ENCODE data around the gene SDHAF1.
"Not testable (repeated sequence)": the region's sequence is repeated elsewhere in the genome, so short reads cannot be mapped to it uniquely, and the experiment has no call there.

Gene SDHAF1

DNA sequence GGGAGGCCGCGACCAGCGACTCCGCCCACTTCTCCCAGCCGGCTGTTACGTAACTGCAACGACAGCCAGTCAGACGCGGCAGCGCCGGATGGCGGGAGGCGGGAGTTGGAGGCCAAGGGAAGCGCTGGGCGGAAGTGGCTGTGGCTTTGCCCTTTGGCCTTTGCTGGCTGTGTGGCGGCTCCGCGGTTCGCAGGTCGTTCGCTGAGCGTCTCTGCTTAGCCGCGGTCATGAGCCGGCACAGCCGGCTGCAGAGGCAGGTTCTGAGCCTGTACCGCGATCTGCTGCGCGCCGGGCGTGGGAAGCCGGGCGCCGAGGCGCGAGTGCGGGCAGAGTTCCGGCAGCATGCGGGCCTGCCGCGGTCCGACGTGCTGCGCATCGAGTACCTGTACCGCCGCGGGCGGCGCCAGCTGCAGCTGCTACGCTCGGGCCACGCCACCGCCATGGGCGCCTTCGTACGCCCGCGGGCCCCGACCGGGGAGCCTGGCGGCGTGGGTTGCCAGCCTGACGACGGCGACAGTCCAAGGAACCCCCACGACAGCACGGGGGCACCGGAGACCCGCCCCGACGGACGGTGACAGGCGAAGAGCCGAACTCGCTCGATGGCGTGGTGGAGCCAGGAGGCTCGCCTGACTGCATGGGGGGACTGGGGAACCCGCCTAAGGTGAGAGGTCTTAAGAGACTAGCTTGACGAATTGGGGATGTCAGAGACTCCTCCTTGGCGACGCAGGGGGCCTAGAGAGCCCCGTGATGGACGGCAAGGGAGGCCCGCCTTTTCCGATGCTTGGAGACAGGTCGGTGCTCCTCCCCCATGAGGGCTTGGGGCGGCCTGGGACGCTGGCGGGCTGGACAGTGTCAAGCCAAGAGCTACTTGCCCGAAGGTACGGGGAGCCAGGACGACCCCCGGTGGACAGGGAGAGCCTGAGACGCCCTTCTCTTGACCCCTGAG is at the start of gene SDHAF1:
SDHAF1 (plus strand) TSS at position 141 of the 946 bp plus-strand sequence; CDS start at position 228, 87 bp downstream.
- in situ Hi-C loops (cut with HindIII; ENCODE audit: low sequenced_read_pairs), result no loop called here

DNA sequence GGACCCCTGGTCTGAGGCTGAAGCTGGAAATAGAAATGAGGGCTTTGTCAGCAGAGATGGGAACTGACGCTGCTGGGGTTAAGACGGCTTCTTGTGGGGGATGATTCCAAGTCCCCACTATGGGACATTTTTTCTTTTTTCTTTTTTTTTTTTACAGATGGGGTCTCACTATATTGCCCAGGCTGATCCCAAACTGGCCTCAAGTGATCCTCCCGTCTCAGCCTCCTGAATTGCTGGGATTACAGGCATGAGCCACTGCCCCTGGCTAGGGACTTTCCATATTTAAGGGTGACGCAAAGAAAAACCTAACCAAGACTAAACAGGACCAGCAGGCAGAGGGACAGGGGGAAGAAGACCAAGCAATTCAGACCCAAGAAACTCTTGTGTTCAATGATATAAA is 48.8 kb upstream of the SDHAF1 start:
- in situ Hi-C loops (cut with HindIII; ENCODE audit: low sequenced_read_pairs), result no loop called here

DNA sequence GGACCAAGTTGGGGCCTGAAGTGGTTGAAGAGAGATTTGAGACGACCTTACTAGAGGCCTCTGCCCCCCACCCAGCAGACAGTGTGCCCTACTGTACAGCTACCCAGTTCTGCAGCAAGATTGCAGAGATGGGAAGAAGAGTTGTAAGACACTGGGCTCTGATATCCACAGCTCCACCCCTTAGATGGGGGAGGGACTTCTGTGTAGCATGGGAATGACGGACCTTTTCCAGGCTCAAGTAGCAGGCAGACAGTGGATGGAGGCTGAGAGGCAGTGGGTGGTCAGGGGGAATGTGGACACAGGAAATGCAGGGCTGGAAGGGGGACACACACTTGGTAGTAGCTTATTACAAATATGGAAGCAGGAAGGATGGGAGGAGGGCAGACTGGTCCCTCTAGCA is 45.9 kb upstream of the SDHAF1 start:
- in situ Hi-C loops (cut with HindIII; ENCODE audit: low sequenced_read_pairs), result no loop called here

GRCh38 chr19:35955881-35956634 is 38.9 kb upstream of the SDHAF1 start:
- in situ Hi-C loops (cut with HindIII; ENCODE audit: low sequenced_read_pairs), result no loop called here

GRCh38 chr19:35957411-35957810 is 37.6 kb upstream of the SDHAF1 start:
- in situ Hi-C loops (cut with HindIII; ENCODE audit: low sequenced_read_pairs), result not testable (repeated sequence)

- in situ Hi-C loops (cut with HindIII; ENCODE audit: low sequenced_read_pairs), result no loop called here
Measured at GRCh38 chr19:35958660-35959039, 36.3 kb upstream of the SDHAF1 start.

DNA sequence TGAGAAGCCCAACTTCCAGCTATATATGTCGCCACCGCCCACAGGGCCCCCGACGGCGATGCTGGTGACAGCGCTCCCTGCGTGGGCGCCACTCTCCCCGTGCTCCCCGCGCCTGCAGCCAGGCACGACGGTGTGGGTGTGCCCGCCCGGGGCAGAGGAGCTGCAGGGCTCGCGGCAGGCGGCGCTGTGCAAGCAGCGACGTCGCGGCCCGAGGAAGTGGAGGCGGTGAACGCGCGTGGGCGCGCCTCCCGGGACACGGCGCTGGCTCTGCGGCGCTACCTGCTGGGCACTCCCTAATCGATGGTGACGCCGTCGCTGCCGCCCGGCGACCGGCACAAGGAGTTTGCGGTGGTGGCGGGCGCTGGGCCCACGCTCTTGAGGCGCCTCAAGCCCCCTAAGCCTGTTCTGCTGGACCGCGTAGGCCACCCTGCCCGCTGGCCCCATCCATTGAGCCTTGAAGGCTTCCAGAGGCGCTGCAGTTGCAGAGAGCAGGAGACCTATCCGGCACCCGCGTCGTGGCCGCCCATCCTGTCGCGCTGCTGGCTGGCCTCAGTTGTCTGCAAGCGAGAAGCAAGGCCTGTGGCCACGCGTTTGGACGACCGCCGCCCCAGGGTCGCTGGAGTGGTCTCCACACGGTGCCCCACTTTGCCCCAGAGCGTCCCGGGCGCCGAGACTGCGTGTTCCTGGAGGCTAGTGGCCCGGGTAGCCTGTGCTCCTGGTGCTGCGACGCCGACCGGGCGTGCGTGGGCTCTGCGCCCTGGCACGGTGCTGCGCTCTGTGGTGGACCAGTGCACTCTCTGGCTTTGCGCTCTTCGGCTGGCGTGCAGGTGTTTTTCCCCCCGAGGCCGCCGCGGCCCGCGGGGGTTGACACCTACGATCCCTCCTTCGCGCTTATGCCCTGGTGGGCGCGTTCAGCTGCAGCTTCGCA is 35.7 kb upstream of the SDHAF1 start:
- in situ Hi-C loops (cut with HindIII; ENCODE audit: low sequenced_read_pairs), result no loop called here

GRCh38 chr19:35959968-35960320 is 35.0 kb upstream of the SDHAF1 start:
- in situ Hi-C loops (cut with HindIII; ENCODE audit: low sequenced_read_pairs), result loop anchor here (10.0 kb wide), 1 partner anchor 105 kb away; the partner anchor contains the start of genes KIRREL2 and NPHS1

- in situ Hi-C loops (cut with HindIII; ENCODE audit: low sequenced_read_pairs), result loop anchor here (10.0 kb wide), 1 partner anchor 106 kb away; the partner anchor contains the start of genes KIRREL2 and NPHS1
Measured at GRCh38 chr19:35960432-35960972, 34.5 kb upstream of the SDHAF1 start.

DNA sequence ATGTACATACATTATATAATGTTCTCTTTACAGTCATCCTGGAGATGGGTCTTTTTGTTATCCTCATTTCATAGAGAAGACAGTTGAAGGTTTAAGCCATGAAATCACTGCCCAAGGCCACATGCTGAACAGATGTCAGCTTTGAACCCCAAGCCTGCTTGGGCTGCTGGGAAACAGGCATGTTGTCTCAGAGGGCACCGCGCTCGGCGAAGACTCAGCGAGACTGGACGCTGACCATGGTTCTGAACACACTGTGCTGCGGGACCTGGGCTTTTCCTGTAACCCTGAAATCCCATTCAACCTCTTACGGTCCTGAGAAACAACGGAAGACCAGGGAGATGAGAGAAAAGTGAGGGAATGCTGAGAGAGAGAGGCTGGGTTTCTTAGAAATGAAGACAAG is 31.5 kb upstream of the SDHAF1 start:
- in situ Hi-C loops (cut with HindIII; ENCODE audit: low sequenced_read_pairs), result loop anchor here (10.0 kb wide), 1 partner anchor 109 kb away; the partner anchor contains the start of genes KIRREL2 and NPHS1

DNA sequence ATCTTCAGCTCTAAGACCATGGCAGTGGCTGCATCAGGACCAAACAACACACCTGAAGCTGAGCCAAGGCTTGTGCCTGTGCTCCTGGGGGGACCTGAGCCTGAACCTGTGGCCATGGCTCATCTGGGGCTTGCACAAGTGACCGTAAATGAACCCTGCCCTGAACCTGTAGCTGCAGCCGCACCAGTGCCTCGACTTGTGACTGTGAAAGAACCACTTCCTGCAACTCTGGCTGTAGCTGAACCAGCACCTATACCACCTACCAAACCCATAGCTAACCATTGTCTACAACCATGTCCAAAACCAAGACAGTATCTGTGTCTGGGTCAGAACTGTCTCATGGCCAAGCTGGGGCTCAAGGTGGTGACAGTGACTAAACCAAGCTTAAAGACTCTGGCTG is 28.2 kb upstream of the SDHAF1 start:
- in situ Hi-C loops (cut with HindIII; ENCODE audit: low sequenced_read_pairs), result loop anchor here (10.0 kb wide), 1 partner anchor 112 kb away; the partner anchor contains the start of genes KIRREL2 and NPHS1

GRCh38 chr19:35973487-35973886 is 21.5 kb upstream of the SDHAF1 start:
- in situ Hi-C loops (cut with HindIII; ENCODE audit: low sequenced_read_pairs), result no loop called here

DNA sequence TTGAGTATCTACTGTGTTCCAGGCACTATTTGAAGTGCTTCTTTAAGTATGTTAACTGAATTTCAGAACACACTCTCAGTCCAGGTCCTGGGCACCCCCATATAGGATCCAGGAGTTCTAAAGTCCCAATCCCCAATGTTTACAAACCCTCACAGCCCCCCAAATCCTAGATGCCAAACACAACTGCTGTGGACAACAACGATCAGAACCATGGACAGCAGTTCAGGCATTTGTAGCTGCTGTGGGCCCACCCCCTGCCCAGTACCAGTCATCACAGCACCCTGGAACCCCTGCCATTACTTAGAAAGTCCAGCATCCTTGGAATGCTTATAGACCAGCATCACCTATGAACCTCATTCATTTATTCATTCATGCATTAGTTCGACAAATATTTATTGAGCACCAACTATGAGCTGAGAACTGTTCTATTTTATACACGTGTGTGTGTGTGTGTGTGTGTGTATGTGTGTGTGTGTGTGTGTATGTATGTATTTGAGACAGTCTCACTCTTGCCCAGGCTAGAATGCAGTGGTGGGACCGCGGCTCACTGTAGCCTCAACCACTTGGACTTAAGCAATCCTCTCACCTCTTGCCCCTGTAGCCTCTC is 19.3 kb upstream of the SDHAF1 start:
- in situ Hi-C loops (cut with HindIII; ENCODE audit: low sequenced_read_pairs), result no loop called here

DNA sequence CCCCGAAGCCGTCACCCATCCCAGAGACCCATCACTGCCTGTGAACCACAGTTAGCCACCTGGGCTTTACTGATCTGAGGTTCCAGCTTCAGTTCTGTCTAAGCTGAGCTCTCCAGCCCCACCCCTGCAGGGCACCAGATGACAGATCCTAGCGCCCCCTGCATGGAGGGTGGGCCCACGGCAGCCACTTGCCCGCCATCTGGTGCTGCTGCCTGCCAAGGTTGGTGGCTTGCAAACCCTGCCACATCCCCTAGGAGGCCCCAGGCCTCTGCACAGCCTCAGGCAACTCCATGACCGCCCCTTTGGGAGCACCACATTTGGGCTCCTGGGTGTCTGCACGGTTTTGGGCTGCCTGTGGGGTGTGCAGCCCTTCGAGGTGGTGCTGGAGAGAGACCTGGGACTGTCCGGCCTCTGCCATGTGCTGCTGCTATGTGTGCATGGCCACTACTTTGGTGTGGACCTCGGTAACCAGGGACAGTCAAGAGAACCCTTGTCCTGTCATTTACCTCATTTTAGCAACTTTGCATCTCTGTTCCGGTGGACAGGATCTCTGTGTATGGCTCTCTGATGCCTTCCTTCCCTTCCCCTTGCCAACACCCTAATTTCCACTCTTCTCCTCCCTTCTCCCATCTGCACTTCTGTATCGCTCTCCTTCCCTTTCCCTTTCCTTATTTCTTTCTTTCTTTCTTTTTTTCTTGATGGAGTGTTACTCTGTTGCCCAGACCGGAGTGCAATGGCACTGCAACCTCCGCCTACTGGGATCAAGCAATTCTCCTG is 17.4 kb upstream of the SDHAF1 start:
- in situ Hi-C loops (cut with HindIII; ENCODE audit: low sequenced_read_pairs), result no loop called here

- in situ Hi-C loops (cut with HindIII; ENCODE audit: low sequenced_read_pairs), result no loop called here
Measured at GRCh38 chr19:35978271-35978670, 16.7 kb upstream of the SDHAF1 start.

DNA sequence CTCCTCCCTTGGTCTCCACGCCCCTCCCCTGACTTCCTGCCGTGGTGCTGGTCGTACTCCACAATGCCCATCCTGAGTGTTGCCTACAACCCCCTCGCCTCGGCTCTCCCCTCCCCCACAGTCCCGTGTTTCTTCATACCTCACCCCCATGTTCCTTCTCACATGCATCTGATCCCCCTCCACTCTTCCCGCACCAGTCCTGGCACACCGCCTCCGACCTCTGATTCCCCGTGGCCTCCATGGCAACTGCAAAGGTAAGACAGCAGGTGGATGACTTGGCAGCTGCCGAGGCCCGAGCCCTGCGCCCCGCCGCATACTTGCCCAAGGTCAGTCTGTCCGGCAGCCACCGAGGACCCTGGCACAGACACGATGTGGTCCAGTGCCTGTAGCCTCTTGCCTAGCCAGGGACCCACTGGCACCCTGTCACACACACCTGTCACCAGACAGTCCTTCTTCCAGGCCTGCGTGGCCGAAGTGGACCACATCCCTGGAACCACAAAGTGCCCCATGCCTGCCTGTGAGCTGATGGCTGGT is 16.1 kb upstream of the SDHAF1 start:
- in situ Hi-C loops (cut with HindIII; ENCODE audit: low sequenced_read_pairs), result no loop called here

GRCh38 chr19:35980997-35981396 is 14.0 kb upstream of the SDHAF1 start:
- in situ Hi-C loops (cut with HindIII; ENCODE audit: low sequenced_read_pairs), result not testable (repeated sequence)

DNA sequence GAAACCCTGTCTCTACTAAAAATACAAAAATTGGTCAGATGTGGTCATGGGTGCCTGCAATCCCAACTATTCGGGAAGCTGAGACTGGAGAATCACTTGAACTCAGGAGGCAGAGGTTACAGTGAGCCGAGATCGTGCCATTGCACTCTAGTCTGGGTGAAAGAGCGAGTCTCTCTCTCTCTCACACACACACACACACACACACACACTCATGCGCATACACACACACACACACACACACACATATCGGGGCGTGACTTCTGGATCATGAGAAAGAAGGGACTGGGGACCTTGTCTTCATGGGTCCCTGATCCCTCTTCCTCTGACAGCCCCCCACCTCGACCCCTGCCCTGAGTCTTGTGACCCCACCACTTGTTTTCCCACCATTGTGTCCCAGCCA is 11.8 kb upstream of the SDHAF1 start:
- in situ Hi-C loops (cut with HindIII; ENCODE audit: low sequenced_read_pairs), result no loop called here

GRCh38 chr19:35986111-35986510 is 8.9 kb upstream of the SDHAF1 start:
- in situ Hi-C loops (cut with HindIII; ENCODE audit: low sequenced_read_pairs), result no loop called here
